ENCODE data around the gene KCNJ10.
"Not testable (repeated sequence)": the region's sequence is repeated elsewhere in the genome, so short reads cannot be mapped to it uniquely, and the experiment has no call there.

The KCNJ10 gene

DNA sequence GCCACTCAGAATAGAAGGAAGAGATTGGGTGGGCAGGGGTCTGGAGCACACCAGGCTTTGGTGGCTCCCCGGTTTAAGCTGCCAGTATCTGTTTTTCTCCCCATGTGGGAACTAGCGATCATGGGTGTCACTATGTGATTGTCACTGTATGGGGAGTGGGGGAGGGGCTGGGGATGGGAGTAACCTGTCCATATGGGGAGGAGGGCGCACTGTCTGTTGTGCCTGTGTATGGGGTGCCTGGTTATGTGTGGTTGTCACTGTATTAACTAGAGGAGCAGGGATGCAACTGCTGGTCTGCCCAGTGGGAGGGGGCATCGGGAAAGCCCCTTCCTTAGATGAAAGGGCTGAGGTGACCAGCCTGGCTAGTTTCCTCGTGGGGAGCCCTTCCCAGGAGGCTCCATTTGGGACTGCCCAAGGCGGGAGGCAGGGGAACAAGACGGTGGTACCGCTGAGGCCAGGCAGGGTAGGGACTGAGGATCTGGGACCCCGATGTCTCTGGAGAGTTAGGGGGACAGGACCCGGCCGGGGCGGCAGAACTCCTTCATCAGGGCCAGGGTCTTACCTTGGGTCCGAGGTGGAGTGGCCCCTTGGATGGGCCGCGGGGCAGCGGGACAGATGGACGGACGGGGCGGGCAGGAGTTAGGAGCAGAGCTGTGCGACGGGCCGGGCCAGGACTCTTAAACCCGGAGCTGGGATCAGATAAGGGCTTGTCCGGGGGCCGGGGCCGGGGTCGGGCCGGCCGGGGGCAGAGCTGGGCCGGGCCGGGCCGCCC, at the start of gene KCNJ10:
Gene KCNJ10, minus strand, starts transcription at position 701 of the 772 bp plus-strand sequence. CDS start 27,628 bp downstream, outside the sequence.
- DNase-seq (ENCODE audit: low read depth in 2 of 3, low spot score in 1 of 3): no peak

DNA sequence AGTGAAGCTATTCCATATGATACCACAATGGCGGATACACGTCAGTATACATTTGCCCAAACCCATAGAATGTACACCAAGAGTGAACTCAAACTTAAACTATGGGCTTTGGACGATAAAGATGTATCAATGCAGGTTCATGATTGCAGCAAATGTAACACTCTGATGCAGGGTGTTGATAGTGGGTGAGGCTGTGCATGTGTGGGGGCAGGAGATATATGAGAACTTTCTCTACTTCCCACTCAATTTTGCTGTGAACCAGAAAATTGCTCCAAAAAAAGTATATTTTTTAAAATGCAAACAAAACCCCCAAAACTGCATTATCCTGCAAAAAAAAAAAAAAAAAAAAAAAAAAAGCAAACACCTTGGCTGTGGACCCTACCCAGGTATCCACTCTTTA, 49.0 kb upstream of the KCNJ10 start:
- DNase-seq (ENCODE audit: low read depth in 2 of 3, low spot score in 1 of 3): no peak

GRCh38 chr1:160117709-160118183, 47.8 kb upstream of the KCNJ10 start:
- DNase-seq (ENCODE audit: low read depth in 2 of 3, low spot score in 1 of 3): no peak

- no peak for DNase-seq (ENCODE audit: low read depth in 2 of 3, low spot score in 1 of 3)
These were observed 47.3 kb upstream of the KCNJ10 start for GRCh38 chr1:160117300-160117699.

DNA sequence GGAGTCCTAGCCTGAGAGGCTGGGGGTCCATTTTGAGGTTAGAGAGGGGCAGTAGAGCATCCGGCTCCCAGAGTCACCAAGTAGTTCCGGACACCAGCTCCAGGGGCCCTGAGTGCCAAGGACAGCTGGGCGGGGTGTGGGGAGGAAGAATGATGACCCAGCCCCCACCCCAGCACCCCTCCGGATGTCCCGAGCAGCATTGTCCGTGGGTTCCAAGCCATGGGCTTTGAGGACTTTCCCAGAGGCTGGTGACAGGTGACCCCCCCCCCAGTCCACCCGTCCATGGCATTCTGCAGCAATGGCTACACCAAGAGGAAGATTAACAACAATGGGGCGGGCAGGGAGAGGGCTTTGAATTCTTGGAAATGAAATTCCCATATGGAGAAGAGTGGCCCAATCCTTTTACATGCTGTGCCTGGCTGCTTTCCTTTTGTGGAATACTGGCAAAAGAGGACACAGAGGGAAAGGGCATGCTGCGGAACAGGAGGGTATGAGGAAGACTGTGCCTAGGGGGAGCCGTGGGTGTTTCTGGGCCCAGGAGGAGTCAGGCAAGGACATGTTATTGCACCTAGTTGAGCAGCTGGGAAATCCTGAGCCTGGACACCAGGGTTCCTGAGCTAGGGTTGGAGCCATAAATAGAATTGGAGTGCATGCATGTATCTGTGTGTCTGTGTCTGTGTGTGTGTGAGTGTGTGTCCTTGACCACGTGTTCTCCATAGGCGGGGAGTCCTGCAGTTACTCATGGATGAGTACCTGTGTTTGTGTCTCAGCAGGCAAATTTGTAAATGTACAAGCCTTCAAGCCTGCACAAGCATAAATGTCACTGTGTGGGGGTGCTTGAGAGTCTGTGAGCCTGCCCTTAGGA, 46.6 kb upstream of the KCNJ10 start:
- DNase-seq (ENCODE audit: low read depth in 2 of 3, low spot score in 1 of 3): no peak

DNA sequence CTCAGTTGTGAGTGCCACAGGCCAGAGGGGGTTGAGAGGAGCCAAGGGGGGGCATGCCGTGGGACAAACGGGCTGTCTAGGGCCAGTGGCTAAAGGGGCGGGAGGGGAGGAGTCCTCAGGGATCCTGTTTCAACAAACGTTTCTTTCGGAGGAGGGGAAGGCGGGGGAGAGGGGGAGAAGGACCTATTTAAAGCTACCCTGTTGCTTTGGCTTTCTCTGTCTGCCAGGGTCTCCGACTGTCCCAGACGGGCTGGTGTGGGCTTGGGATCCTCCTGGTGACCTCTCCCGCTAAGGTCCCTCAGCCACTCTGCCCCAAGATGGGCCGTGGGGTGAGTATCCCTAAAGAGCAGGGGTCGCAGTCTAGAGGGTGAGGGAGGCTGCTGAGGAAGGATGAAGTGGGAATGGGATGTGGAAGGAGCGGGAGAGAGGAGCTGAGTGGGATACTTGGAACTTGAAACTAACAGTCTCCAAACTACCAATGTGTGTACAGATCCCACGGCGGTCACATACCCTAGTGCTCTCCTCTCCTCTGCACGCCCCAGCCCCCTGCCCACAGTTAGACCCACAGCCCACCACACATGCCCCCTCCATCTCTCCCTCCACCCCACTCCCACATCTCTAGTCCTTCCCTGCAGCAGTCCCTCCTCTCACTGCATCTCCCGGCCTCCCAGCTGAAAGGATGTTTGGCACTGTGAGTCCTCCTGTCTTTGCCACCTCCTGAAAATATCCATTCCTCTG, 45.8 kb upstream of the KCNJ10 start, which contains the start of gene ATP1A2:
Gene ATP1A2, plus strand, starts transcription at position 215 of the 738 bp plus-strand sequence. Its CDS starts 103 bp downstream, at position 318.
- DNase-seq (ENCODE audit: low read depth in 2 of 3, low spot score in 1 of 3): no peak

DNA sequence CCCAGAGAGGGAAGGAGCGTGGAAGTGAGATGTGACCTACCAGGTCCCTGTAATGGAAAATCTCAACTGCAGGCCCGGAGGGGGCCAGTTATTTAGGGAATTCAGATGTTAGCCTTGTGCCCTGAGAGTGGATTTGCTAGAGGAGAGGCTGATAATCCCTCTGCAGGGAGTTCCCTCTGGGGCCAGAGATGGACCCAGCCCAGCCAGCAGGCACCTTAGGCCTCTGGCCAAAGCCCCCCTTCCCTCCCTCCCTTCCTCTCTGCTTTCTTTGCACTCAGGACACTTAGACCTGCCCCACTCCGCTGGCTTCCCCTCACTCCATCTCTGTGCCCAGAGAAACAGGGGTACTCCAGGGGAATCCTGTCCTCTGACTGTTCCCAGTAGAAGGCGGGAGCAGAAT, 44.1 kb upstream of the KCNJ10 start:
- DNase-seq (ENCODE audit: low read depth in 2 of 3, low spot score in 1 of 3): no peak

GRCh38 chr1:160113407-160113806, 43.4 kb upstream of the KCNJ10 start:
- DNase-seq (ENCODE audit: low read depth in 2 of 3, low spot score in 1 of 3): no peak

DNA sequence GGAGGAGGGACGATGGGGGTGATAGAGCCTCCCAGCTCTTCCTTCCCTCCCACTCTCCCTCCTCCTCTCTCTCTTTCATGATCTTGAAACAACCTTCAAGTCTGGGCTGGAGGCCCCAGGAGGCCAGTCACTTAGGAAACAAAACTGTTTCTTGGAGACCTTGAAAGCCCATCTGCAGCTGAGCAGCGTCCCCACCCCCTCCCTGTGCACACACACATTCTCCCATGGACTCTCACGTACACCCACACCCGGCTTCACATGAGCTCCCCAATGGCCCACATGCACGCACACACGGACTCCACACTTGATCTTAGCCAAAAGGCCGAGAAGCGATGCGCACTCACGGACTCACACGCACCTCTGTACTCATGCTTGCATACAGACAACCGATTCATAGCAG, 42.4 kb upstream of the KCNJ10 start:
- no peak for DNase-seq (ENCODE audit: low read depth in 2 of 3, low spot score in 1 of 3)

GRCh38 chr1:160111462-160111861, 41.5 kb upstream of the KCNJ10 start:
- not testable (repeated sequence) for DNase-seq (ENCODE audit: low read depth in 2 of 3, low spot score in 1 of 3)

DNA sequence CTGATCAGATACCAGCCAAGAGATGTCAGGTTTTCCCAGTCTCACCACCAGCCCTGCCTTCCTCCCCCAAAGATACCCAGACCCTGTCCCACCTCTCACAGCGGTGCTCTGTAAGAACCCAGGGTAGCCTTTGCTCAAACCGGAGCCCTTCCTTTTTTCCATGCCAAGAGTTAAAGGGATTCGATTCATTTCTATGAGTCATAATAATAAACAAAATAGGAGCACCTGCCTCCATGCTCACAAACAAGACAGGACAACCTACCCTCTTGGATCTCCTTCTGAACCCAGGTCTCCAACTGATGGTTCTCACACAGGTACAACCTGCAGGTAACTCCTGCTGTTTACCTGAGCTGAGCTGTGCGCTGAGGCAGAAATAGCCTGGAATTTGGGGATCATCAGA, 39.7 kb upstream of the KCNJ10 start:
- DNase-seq (ENCODE audit: low read depth in 2 of 3, low spot score in 1 of 3): no peak

- DNase-seq (ENCODE audit: low read depth in 2 of 3, low spot score in 1 of 3): peak in 2 of 3 donors; percentile 16 to 46
These were observed 39.1 kb upstream of the KCNJ10 start for GRCh38 chr1:160108888-160109662.

- DNase-seq (ENCODE audit: low read depth in 2 of 3, low spot score in 1 of 3): no peak
These were observed 37.6 kb upstream of the KCNJ10 start for GRCh38 chr1:160107512-160107911.

DNA sequence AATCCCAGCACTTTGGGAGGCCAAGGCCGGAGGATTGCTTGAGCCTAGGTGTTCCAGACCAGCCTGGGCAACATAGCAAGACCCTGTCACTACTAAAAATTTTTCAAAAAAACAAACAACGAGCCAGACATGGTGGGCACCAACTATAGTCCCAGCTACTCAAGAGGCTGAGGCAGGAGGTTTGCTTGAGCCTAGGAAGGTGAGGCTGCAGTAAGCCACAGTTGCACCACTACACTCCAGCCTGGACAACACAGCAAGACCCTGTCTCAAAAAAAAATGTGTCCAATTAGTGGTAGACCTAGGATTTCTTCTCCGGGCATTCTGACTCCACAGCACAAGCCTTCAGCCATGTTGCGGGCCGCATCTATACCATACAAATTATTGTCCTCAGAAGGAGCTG, 35.2 kb upstream of the KCNJ10 start:
- no peak for DNase-seq (ENCODE audit: low read depth in 2 of 3, low spot score in 1 of 3)

GRCh38 chr1:160104486-160104885, 34.5 kb upstream of the KCNJ10 start:
- no peak for DNase-seq (ENCODE audit: low read depth in 2 of 3, low spot score in 1 of 3)

DNA sequence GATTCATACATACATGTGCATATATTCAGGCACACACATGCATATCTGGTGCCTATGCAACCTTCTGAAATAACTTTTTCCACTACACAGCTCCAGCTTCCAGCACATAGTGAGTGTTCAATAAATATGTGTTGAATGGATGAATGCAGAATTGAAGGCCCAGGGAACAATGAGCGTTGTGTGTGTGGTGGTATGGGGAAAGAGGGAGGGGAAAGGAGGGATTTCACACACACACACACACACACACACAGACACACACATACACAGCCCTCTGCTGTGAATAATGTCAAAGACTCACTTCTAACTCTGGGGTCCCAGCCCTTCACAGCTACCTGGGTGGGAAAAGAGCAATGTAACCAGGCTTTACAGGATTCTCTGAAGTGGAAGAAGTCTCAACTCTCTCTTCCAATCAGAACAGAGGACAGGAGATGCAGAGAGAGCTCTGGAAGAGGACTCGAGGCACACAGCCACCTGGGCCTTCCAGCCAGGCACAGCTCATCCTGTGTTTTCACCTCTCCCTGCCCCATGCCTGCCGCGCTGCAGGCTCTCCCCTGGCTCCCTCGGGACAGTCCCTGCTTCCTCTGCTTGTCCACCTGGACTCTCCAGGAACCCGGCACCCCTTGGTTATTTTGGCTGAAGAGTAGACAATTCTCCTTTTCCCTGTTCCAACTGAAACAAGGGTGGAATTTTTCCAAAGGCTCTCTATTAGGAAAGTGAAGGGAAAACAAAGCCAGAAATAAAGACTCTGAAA, 33.9 kb upstream of the KCNJ10 start:
- no peak for DNase-seq (ENCODE audit: low read depth in 2 of 3, low spot score in 1 of 3)

GRCh38 chr1:160101717-160102522, 32.0 kb upstream of the KCNJ10 start:
- DNase-seq (ENCODE audit: low read depth in 2 of 3, low spot score in 1 of 3): no peak

DNA sequence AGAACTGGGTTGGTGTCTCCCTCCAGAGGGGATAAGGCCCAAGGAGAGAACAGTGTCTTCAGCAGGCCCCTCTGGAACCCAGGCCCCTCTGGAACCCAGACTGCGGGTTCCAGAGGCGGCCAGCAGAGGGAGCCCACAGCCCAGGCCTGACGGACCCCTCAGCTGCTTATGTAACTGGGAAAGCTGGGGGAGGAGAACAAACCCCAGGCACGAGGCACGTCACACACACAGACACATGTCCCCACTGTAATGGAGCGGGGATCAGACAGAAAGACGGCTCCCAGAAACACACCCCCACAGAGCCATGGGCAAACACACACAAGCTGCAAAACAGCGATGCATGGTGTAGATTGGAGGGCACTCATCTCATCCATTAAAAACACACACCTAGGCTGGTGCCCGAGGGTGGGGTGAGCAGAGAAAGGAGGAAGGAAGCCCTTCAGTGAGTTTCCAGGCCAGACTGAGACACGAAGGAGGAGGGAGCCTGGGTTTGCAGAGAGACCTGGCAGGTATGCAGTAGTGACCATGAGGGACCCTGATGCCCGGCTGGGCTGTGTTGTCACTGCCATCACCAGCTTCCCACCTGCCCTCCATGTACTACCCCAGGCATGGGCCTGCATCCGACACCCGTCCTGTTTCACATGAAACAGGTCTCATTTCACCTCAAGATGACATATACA, 31.2 kb upstream of the KCNJ10 start:
- DNase-seq (ENCODE audit: low read depth in 2 of 3, low spot score in 1 of 3): peak; percentile 52 to 67 (median 61)

Data from stimulated activated CD4-positive, alpha-beta T cell treated with anti-CD3 and anti-CD28 coated beads, Interleukin-12 subunit alpha, Interleukin-12 subunit beta, amount 100 ng/mL, for 48 hours (primary cell).